GM12878 (cell line): ENCODE results near the gene ATP6V1G2. TPM values are rescaled to one million over a fixed set of nuclear protein-coding genes. Genes with fewer than 3 reads are reported as not detected.

Source experiments
- ATAC-seq: fragments of 200-7000 bp; cut with Tn5 transposase; 3 replicates; pipeline ENCODE4 v1.9.1; 2020; ENCODE audit warnings: mild to moderate bottlenecking, moderate library complexity
- BruUV-seq: library from RNA; stranded (reverse); fragments of 400-500 nt; replicated peaks from 2 replicates; lab custom pipeline; 2021; lab: Mats Ljungman, UMichigan
- CTCF ChIA-PET: fragments of 300-600 bp; sonication (Branson Sonifier 250); formaldehyde crosslinking; extraction: SDS; loops from one replicate; lab custom pipeline; 2021; ENCODE audit warnings: inconsistent platforms; lab: Yijun Ruan, JAX
- POLR2A ChIA-PET: fragments of 350-600 bp; formaldehyde crosslinking; extraction: SDS; loops from one replicate; lab custom pipeline; 2021; ENCODE audit warnings: inconsistent platforms; lab: Charles Lee
- RAD21 ChIA-PET: fragments of 300-600 bp; sonication (Branson Sonifier 250); formaldehyde crosslinking; loops from one replicate; lab custom pipeline; 2023; ENCODE audit warnings: antibody characterized with exemption; ENCODE audit not compliant: unreplicated experiment; lab: Charles Lee
- SMC1A ChIA-PET: fragments of 300-600 bp; sonication (Branson Sonifier 250); formaldehyde crosslinking; loops from one replicate; lab custom pipeline; 2023; ENCODE audit not compliant: unreplicated experiment, uncharacterized antibody; lab: Charles Lee
- DNase-seq: peaks from one replicate; pipeline ENCODE4 v3.0.0-alpha.2; 2011; ENCODE audit warnings: low read depth, low spot score
- FAIRE-seq: peaks from 3 replicates; lab custom pipeline; 2011; peaks lifted over from hg19 to GRCh38; lab: Jason Lieb, UNC
- H2AFZ ChIP-seq: 2 replicates; pipeline ENCODE4 v1.6.0; 2011; ENCODE audit warnings: low read depth, low read length, control low read depth; ENCODE audit not compliant: control insufficient read depth
- H3K27ac ChIP-seq: 2 replicates; pipeline ENCODE4 v1.5.1; 2011; ENCODE audit warnings: control low read depth; ENCODE audit not compliant: control insufficient read depth, insufficient read depth
- H3K27me3 ChIP-seq, 2 experiments: replicated peaks in 1 of 2; 2 replicates each; pipeline versions ENCODE4 v1.6.0 to v1.6.1; 2011; ENCODE audit warnings: low read length in 1 of 2; ENCODE audit not compliant: control insufficient read depth in 2 of 2, insufficient read depth in 2 of 2
- H3K36me3 ChIP-seq, 2 experiments: 2 replicates each; pipeline ENCODE4 v1.5.1; 2011; ENCODE audit warnings: low read length in 1 of 2; ENCODE audit not compliant: control insufficient read depth in 2 of 2, insufficient read depth in 2 of 2
- H3K4me1 ChIP-seq: 2 replicates; pipeline ENCODE4 v1.6.1; 2011; ENCODE audit warnings: mild to moderate bottlenecking, low read length, moderate library complexity, mixed read lengths; ENCODE audit not compliant: control insufficient read depth, insufficient read depth
- H3K4me2 ChIP-seq: 2 replicates; pipeline ENCODE4 v1.6.0; 2011; ENCODE audit warnings: control low read depth; ENCODE audit not compliant: control insufficient read depth, insufficient read depth
- H3K4me3 ChIP-seq: fragments of 200-600 bp; sonication (generic); 2 replicates; pipeline ENCODE4 v1.5.1; 2016
- H3K79me2 ChIP-seq: 2 replicates; pipeline ENCODE4 v1.6.0; 2011; ENCODE audit warnings: low read length; ENCODE audit not compliant: control insufficient read depth, insufficient read depth
- H3K9ac ChIP-seq: 2 replicates; pipeline ENCODE4 v1.8.0; 2011; ENCODE audit warnings: low read length, control low read depth, mixed read lengths; ENCODE audit not compliant: control insufficient read depth, insufficient read depth
- H3K9me3 ChIP-seq: replicated peaks from 3 replicates; pipeline ENCODE4 v1.5.1; 2011; ENCODE audit warnings: mild to moderate bottlenecking, low read length; ENCODE audit not compliant: control insufficient read depth, insufficient read depth
- H4K20me1 ChIP-seq: 2 replicates; pipeline ENCODE4 v1.6.0; 2011; ENCODE audit not compliant: control insufficient read depth, insufficient read depth
- ASH2L ChIP-seq: fragments of 300-600, 200-600 bp; sonication (generic); IDR thresholded peaks from 2 replicates; pipeline ENCODE4 v1.6.1; 2017; ENCODE audit warnings: low read depth, mild to moderate bottlenecking, borderline replicate concordance
- CBX5 ChIP-seq: sonication (generic); IDR thresholded peaks from 2 replicates; pipeline ENCODE4 v1.6.1; 2016; ENCODE audit warnings: low read depth, moderate library complexity, mild to moderate bottlenecking, inconsistent platforms
- E2F4 ChIP-seq: IDR thresholded peaks from 2 replicates; pipeline ENCODE4 v1.6.1; 2012; ENCODE audit warnings: low read depth, low read length, improper control_type of control experiment
- E2F8 ChIP-seq: fragments of 450-650 bp; IDR thresholded peaks from 2 replicates; pipeline ENCODE4 v1.6.1; 2018; ENCODE audit warnings: mild to moderate bottlenecking, low read depth, moderate library complexity; ENCODE audit not compliant: partially characterized antibody
- E4F1 ChIP-seq: fragments of 450-650 bp; IDR thresholded peaks from 2 replicates; pipeline ENCODE4 v1.6.1; 2018; ENCODE audit warnings: borderline replicate concordance, mild to moderate bottlenecking; ENCODE audit not compliant: partially characterized antibody
- EP300 ChIP-seq, 2 experiments: fragments of 150-350 bp in 1 of 2; IDR thresholded peaks; 2 replicates each; pipeline ENCODE4 v1.6.1; 2011 to 2012; ENCODE audit warnings: low read depth in 2 of 2, low read length in 2 of 2, borderline replicate concordance in 1 of 2, improper control_type of control experiment in 1 of 2, inconsistent platforms in 1 of 2; ENCODE audit not compliant: control insufficient read depth in 1 of 2
- ESRRA ChIP-seq: IDR thresholded peaks from 2 replicates; pipeline ENCODE4 v1.6.1; 2012; ENCODE audit warnings: mild to moderate bottlenecking, low read length, improper control_type of control experiment
- EZH2 ChIP-seq: IDR thresholded peaks from 2 replicates; pipeline ENCODE4 v1.6.1; 2012; ENCODE audit warnings: low read depth, mild to moderate bottlenecking, control low read depth, inconsistent platforms, low read length, borderline replicate concordance; ENCODE audit not compliant: control insufficient read depth
- HDGF ChIP-seq: fragments of 450-650 bp; IDR thresholded peaks from 2 replicates; pipeline ENCODE4 v1.6.1; 2016; ENCODE audit warnings: antibody characterized with exemption
- JUNB ChIP-seq: IDR thresholded peaks from 2 replicates; pipeline ENCODE4 v1.6.1; 2016; ENCODE audit warnings: antibody characterized with exemption, mild to moderate bottlenecking
- KDM1A ChIP-seq: fragments of 200-600 bp; sonication (generic); IDR thresholded peaks from 2 replicates; pipeline ENCODE4 v1.6.1; 2016; ENCODE audit warnings: borderline replicate concordance
- MAX ChIP-seq: IDR thresholded peaks from 2 replicates; pipeline ENCODE4 v1.6.1; 2012; ENCODE audit warnings: low read depth, low read length, improper control_type of control experiment
- NFYA ChIP-seq: IDR thresholded peaks from 2 replicates; pipeline ENCODE4 v1.6.1; 2011; ENCODE audit warnings: low read depth, mild to moderate bottlenecking, low read length, improper control_type of control experiment, borderline replicate concordance
- SMARCA5 ChIP-seq: fragments of 450-650 bp; IDR thresholded peaks from 2 replicates; pipeline ENCODE4 v1.6.1; 2017; ENCODE audit warnings: mild to moderate bottlenecking
- ZBED1 ChIP-seq: IDR thresholded peaks from 2 replicates; pipeline ENCODE4 v1.6.1; 2016; ENCODE audit warnings: borderline replicate concordance
- ZNF274 ChIP-seq: IDR thresholded peaks from one replicate; pipeline ENCODE4 v1.8.0; 2011; ENCODE audit not compliant: insufficient read length, insufficient read depth
- ZNF384 ChIP-seq: IDR thresholded peaks from 2 replicates; pipeline ENCODE4 v1.6.1; 2012; ENCODE audit warnings: low read depth, mild to moderate bottlenecking, low read length, improper control_type of control experiment, borderline replicate concordance
- WGBS: methylation state at CpG from one replicate; pipeline ENCODE4 v1.1.6; 2016; ENCODE audit warnings: low lambda C conversion rate; ENCODE audit not compliant: insufficient replicate concordance, insufficient coverage; ENCODE audit errors: missing lambda C conversion rate; 5-methylcytosine and 5-hydroxymethylcytosine counted together
- in situ Hi-C: fragments of 300-500 bp; cut with MboI; formaldehyde crosslinking; loops from 9 replicates; pipeline ENCODE4 v1.14.3; 2018; ENCODE audit warnings: mixed read lengths
- intact Hi-C: fragments of 100-400 bp; cut with micrococcal nuclease; formaldehyde crosslinking; loops from one replicate; pipeline ENCODE4 v1.14.2; 2022; ENCODE audit not compliant: unreplicated experiment
- polyA plus RNA-seq, 11 experiments: library from polyadenylated mRNA; depleted of rRNA in 4 of 11; unstranded in 6 of 11; stranded (reverse) in 5 of 11; fragments of >200 nt; fragmentation: Nextera tagmentation in 4 of 11; fragmentation: Illumina TruSeq in 1 of 11; extraction: Ambion mirVana in 4 of 11; extraction: Trizol in 1 of 11; gene quantifications; 1 replicate in 1 of 11; 2 replicates in 10 of 11; pipeline versions ENCODE4 v1.2.1 to v1.2.3, GENCODE V29; 2011 to 2016; ENCODE audit warnings: inconsistent platforms in 2 of 11, missing spikeins in 2 of 11, low read depth in 1 of 11
- total RNA-seq, 4 experiments: library from RNA; depleted of rRNA in 3 of 4; stranded (reverse); fragments of >200 nt in 3 of 4; fragmentation: Illumina TruSeq in 1 of 4; extraction: Trizol in 1 of 4; gene quantifications; 2 replicates each; pipeline versions ENCODE4 v1.2.1 to v1.2.3, GENCODE V29; 2013 to 2021

The ATP6V1G2 gene
- total and polyA plus RNA-seq, 10 of the 15 experiments (the other 5 are each of a cell fraction or from before 2014, with no cell fraction given) = 0.45 to 8.9 (median 2.8) TPM

GRCh38 chr6:31580438-31580740, 34.0 kb upstream of the ATP6V1G2 start:
- 12% methylated on average over 11 of the region's 11 CpGs for WGBS
- BruUV-seq = no TSS peak

More at GRCh38 chr6:31580438-31580740, 34.0 kb upstream of the ATP6V1G2 start:
- in situ Hi-C loops = no loop called here
- CTCF ChIA-PET = interaction anchor here (0.9 to 31.0 kb wide), 9 partner anchors 13 to 250 kb away, joined by 3 to 2098 read pairs (median 5); partner anchors contain the start of genes AIF1, ATP6V1G2, DDX39B and LST1
- no peaks in the 10 kb centered on the region for H4K20me1 ChIP-seq
- DNase-seq (no peak), ATAC-seq (no peak), FAIRE-seq (no peak)
- RAD21 ChIA-PET = interaction anchor here (0.8 to 17.5 kb wide), 8 partner anchors 8 to 250 kb away, joined by 3 to 620 read pairs (median 5); partner anchors contain the start of genes ATP6V1G2, LTA, NCR3 and NFKBIL1
- H3K27me3 ChIP-seq = no peaks in the 10 kb centered on the region
- peaks cover 0 to 7% of the 10 kb centered on the region in 2 experiments; a peak in 2 of 4 replicates for H3K36me3 ChIP-seq
- peaks cover 69% of the 10 kb centered on the region for H3K79me2 ChIP-seq
- peak overlapping the region; percentile 90 for H3K9ac ChIP-seq
- peak overlapping the region; percentile 76 for H2AFZ ChIP-seq
- H3K4me3 ChIP-seq = peak overlapping the region; percentile 93
- TF ChIP-seq CBX5 (no peak), E2F4 (no peak), ASH2L (no peak; the same call in 1 of the 2 replicates), E4F1 (no peak), ZBED1 (0 out of 2 replicates have a peak, but pooled peaks have one; percentile 41), NFYA (no peak), KDM1A (no peak), ZNF274 (no peak), EZH2 (no peak), SMARCA5 (no peak), ESRRA (no peak), MAX (no peak), HDGF (peak; percentile 11; the same call in 1 of the 2 replicates), E2F8 (no peak), ZNF384 (no peak), JUNB (no peak), EP300 (IDR thresholded peaks at IDR 0.05; ENCODE audit: borderline replicate concordance in 1 of 2, control insufficient read depth in 1 of 2, low read depth in 2 of 2, low read length in 2 of 2) (no peak)
- peak overlapping the region; percentile 95 for H3K4me2 ChIP-seq
- intact Hi-C loops = loop anchor here (1.0 to 2.0 kb wide), 3 partner anchors 18 to 30 kb away; no protein-coding TSS in a partner anchor
- H3K27ac ChIP-seq = peak overlapping the region; percentile 91
- SMC1A ChIA-PET = interaction anchor here (0.8 to 45.5 kb wide), 5 partner anchors 15 to 81 kb away, joined by 4 to 1989 read pairs (median 8); partner anchors contain the start of genes AIF1, ATP6V1G2, DDX39B and LTA
- no peaks in the 10 kb centered on the region for H3K9me3 ChIP-seq
- POLR2A ChIA-PET = interaction anchor here (0.6 to 17.1 kb wide), 8 partner anchors 9 to 282 kb away, joined by 3 to 282 read pairs (median 85); partner anchors contain the start of genes ATP6V1G2, LTA, NCR3 and NEU1
- peaks cover 35% of the 10 kb centered on the region for H3K4me1 ChIP-seq
